NCI-H2107 (cell line): ENCODE data around the gene SUN2.

Source experiments
- DNase-seq: peaks from one replicate; lab custom pipeline; 2025; lab: John Stamatoyannopoulos, UW

SUN2 gene

DNA sequence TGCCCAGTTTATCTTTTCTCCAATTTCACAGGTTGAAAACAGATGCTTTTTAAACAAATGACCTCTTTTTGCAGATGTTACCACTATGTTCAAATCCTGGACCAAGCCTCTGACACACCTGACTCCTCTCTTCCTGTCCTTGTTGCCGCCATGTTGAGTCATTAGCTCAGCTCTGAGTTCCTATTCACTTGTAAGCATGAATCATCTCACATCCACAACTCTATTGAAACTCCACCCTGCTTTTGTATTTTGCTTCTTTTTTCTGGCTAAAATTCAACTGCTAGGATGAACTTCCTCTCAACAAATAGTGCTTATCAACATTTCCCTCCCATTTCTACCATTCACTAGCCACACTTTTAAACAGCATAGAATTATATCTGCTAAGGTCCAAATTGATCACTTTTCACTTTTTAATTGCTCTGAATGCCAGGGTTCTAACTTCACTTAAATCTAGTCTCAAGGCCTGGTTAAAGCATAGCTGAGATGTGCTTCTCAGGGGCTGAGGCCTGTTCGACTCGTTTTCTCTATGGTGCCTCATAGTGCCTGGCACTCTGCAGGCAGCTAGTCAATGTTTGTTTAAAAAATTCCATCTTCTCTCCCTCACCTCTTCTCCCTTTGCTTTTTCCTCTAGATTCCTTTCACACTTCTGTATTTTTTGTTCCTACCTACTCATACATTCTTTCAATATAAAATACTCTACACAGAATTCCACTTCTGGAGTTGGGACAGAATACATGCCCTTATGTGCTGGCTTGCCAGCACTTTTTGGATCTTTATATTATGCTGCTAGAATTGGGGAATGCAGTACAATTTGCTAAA is 59.0 kb downstream of the SUN2 start:
- DNase-seq, result no peak

DNA sequence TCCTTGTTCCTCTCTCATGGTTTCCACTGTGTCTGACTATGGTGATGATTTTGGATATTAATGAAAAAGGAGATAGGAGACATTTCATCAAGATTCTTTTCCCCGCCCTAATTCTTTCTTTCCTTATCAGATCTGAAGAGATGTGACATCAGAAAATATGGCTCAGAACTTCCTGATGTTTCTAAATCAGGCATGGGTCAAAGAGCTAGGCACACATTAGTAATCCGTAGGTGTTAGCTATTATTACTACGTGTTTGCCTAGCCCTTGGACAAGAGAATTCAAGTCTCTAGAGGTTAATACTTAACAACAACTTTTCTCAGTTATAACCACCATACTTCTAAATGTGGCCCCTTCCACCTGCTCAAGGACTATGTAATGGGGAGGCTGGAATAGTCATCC is 60.9 kb downstream of the SUN2 start:
- DNase-seq, result no peak

DNA sequence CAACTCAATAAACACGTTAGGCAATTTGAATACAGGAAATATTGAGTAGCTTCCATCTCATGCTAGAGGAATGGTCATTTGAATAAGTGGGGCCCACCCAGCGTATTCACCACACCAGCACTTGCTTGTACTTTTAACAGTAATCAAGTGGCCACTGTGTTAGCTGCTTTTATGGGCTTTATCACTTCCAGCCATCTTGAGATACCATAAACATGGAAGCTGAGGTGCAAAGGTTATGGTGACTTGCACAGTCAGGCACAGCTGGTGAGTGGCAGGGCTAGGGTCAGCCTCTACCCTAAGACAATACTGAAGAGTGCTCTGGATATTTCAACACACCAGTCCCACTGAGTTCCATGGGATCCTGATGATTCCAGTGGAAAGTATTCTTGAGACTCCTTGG is 61.7 kb downstream of the SUN2 start:
- DNase-seq, result no peak

DNA sequence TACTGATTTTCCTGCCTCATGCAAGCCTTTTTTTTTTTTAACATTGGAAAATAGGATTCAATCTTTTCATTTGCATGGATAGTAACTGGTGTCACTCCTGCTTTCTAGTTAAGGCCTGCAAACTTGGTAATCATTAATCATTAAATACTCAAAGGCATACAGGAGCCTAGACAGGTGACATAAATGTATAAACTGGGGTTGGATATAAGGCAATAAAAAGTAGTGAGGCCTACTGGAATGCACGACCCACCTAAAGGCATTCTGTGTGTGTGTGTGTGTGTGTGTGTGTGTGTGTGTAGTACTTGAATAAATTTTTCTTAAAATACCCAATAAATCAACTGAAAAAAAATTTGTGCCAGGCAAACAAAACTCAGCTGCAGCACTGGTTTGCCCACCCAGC is 66.1 kb downstream of the SUN2 start:
- no peak for DNase-seq

DNA sequence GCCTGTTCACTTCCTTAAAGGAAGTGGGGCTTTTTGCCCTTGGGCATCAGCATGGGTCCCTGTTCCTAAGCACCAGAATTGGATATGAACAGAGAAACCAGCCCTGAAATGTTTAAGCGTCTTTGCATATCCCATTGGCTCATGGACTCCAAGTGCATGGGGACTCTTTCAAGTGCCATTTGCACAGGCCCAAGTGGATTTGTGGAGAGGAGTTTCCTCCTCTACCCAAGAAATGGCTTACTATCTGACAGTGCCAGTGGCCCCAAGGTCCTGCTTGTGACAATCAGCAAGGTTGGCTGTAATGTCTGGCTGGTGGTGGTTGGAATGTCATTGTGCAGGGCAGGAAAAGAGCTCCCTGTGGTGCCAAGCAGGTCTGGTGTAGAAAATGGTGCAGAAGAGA is 70.0 kb downstream of the SUN2 start:
- DNase-seq, result no peak

DNA sequence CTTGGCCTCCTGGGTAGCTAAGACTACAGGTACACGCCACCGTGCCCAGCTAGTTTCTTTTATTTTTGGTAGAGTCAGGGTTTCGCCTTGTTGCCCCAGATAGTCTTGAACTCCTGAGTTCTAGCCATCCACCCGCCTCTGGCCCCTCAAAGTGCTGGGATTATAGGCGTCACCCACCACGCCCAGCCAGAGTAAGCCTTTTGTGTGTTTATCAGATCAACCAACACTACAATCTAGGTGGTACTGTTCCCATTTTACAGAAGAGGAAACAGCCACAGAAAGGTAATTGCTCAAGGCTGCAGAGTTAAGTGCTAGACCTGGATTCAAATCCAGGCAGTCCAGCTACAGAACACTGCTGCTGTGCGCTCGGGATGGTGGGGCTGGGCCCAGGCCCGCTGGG is 70.9 kb downstream of the SUN2 start:
- no peak for DNase-seq
